Measurements from ENCODE around the gene SPRR1A.

SPRR1A gene, protein sequence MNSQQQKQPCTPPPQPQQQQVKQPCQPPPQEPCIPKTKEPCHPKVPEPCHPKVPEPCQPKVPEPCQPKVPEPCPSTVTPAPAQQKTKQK

DNA sequence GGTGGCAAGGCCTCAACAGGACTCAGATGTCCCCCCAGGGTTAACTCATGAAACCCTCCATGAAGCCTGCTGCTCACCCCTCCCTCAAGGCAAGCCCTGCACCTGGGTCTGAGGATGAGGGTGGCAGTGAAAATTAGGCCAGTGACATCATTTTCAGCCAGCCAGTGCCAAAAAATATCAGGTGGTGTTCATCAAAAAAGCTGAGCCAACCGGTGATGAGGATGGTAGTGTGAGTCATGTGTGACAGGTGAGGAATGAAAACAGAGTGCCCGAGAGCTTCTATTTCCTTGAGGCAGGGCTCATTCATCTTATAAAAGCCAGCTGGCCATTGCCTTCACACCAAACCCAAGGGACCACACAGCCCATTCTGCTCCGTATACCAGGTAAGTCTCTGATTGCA, at the start of gene SPRR1A:
TSS of gene SPRR1A (plus strand) at position 339 of the 400 bp plus-strand sequence. CDS start 1,150 bp downstream, outside the sequence.
- peak; percentile 14 to 21 for DNase-seq

DNA sequence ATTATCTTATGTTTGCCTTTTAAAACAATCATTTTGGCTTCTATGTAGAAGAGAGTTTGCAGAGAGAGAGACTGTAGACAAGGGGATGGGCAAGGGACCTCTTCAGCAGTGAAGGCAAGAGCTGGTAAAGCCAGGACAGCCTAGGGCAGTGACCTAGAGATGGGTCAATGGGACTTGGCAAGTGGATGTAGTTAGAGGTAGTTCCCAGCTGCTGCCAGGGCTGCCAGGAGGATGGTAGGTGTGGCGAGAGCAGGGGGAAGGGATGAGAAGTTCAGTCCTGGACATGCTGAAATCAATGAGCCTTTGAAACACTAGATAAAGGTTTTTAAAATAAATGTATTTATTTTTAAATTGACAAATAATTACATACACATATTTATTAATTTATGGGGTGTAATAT, 43.3 kb upstream of the SPRR1A start:
- no peak for DNase-seq

- no peak for DNase-seq
Measured at GRCh38 chr1:152941037-152941711, 42.7 kb upstream of the SPRR1A start.

DNA sequence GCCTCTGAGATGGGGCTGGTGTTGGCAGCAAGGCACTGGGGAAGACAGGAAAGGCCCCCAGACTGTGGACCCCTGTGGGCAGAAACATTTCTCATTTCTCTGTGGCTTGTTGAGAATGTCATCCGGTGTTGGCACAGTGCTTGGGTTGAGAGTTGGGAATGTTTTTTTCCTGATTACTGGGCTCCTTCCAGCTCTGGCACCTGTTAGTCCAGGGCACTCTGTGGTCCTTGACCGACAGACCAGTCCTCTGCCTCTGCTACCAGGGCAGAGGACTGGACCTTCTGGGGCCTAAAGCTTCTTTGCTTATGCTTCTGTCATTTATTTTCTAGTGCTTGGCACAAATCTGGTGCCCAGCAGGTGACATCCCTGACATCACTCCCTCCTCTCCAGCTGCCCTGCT, 41.7 kb upstream of the SPRR1A start:
- DNase-seq, result no peak

GRCh38 chr1:152946248-152946647, 37.6 kb upstream of the SPRR1A start:
- no peak for DNase-seq

- no peak for DNase-seq
Measured at GRCh38 chr1:152946651-152947256, 37.1 kb upstream of the SPRR1A start, which contains the start of gene SPRR5. Gene SPRR5 (plus strand): TSS chr1:152947206. CDS start chr1:152948555, 1,349 bp downstream.

DNA sequence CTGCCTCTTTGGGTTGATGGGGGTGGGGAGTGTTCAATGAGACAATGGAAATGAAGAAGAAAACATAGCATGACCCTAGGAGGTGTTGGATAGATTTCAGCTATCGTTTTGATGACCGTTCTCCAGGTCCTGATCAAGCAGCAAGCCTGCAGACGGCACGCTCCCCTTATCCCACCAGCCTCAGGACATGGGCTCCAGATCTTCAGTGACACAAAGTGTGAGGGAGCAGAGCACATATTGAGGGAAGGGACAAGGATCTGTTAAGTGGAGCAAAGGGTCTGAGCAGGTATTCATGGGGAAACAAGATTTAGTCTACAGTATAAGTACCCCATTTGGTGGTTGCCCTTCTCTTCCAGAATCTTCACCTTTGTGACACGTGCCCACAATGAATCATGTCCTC, 32.2 kb upstream of the SPRR1A start:
- DNase-seq, result no peak

GRCh38 chr1:152953761-152954160, 30.1 kb upstream of the SPRR1A start:
- DNase-seq, result no peak

DNA sequence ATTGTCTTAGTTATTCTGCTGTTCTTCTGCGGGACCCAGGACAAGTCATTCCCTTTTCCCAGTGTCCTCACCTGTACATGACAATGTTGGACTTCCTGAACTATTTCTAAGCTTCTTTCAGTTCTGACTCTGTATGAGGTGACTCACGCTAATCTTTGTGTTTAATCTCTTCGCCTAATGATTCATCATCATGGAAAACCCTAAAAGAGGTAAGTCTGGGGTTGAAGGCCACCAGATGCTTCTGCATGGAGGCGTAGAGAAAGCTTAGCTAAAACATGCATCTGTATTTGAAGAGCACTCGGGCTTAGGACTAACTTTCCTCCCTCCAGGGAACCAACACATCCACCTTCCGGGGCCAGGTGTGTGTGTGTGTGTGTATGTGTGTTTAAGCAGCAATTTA, 29.4 kb upstream of the SPRR1A start:
- DNase-seq, result no peak

- DNase-seq, result no peak
Measured at GRCh38 chr1:152957561-152957960, 26.3 kb upstream of the SPRR1A start.

DNA sequence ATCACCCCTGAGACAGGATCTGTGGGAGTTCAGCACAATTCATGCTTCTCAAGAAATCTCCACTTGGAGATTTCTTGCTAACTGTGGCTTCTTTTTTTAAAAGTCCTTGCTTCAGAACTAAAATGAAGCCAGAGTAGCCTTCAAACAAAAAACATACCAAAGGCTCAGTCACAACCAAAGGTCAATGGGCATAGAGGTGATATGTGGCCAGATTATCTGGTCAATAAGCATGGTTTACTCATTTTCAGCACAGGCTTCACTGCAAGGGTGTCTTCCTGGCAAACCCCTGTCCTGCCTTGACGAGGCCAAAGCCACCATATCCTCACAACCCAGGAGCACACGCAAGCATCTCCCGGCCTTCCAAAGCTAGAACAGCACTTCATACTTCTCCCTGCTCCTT, 24.6 kb upstream of the SPRR1A start:
- DNase-seq, result no peak

GRCh38 chr1:152959801-152960451, 24.0 kb upstream of the SPRR1A start:
- no peak for DNase-seq

GRCh38 chr1:152960452-152961044, 23.3 kb upstream of the SPRR1A start:
- DNase-seq, result no peak

DNA sequence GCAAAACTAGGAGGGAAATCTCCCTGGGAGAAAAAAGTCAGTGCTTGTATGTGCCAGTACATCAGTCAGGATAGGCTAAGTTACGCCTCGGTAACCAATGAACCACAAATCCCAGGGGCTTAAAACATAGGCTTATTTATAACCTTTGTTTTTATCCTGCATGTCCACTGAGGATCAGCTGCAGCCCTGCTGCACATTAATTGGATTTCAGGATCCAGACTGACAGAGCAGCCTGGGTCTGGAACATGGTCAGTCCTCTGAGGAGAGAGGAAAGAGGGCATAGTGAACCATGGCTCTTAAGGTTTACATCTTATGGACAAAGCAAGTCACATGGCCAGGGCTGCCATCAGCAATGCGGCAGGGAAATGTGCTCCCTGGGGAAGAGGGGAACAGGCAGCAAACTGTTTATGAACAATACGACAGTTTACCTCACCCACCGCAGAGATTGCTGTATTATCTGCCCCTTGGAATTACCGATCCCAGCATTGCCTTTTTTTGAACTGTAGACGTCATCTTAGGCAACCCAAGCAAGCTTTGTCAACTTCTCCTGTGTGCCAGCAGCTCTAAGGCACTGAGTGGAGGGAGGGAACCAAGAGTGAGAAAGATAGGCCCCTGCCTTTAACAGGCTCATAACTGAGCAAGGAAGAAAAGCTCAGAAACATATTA, 22.5 kb upstream of the SPRR1A start:
- DNase-seq, result no peak

GRCh38 chr1:152962876-152963415, 20.9 kb upstream of the SPRR1A start:
- DNase-seq, result no peak

GRCh38 chr1:152964536-152964935, 19.3 kb upstream of the SPRR1A start:
- DNase-seq, result no peak

DNA sequence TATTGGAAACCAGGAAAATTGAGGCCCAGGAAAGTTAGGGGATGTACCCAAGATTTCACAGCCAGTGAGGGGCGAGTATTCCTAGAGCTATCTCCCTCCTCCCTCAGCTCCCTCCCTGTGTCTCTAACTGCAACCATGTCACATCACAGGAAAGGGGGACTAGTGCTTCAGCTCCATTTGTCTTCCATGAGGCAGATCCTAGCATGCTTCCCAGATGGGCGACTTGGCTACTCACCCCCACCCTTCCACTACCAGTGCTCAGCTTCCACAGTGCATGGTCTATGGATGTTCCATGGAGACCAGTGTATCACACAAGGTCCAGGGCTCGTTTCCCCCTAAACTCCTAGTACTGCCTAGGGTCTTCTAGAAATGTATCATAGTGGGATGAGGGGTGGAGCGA, 18.0 kb upstream of the SPRR1A start:
- no peak for DNase-seq

- DNase-seq, result no peak
Measured at GRCh38 chr1:152967201-152967600, 16.7 kb upstream of the SPRR1A start.

DNA sequence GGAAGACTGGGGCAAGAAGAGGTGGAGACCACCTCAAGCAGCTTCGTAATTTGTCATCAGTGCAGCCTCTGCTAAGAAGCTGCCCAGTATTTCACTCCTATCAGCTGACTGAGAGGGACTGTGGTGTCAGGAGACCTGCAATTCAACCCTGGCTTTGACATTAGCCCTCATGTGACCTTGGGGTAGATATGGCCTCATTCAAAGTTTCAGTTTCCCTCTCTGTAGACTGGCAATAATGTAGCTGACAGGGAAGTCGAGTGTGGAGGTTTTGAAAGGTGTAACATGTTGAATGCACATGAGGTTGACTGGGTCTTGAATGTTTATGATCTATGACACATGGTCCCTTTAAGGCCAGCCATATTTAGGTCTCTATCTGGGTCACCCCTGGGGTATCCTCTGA, 15.6 kb upstream of the SPRR1A start:
- no peak for DNase-seq

DNA sequence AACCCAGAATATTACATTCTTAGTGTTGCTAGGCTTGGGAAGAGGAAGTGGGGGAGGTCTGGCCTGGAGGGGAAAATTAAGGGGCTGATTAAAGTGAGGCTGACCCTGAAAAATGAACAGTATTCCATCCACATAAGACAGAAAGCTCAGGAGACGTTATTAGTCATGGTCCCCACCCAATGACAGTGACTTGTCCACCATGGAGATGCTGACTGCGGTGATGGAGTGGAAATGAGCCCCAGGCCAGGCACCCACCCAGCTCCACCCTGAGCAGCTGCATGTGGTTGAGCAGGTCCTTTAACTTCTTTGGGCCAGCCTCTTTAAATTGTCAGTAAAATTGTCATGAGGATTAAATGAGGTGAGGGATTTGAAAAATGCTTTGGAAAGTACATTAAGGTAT, 14.8 kb upstream of the SPRR1A start:
- DNase-seq, result no peak

GRCh38 chr1:152970495-152970894, 13.4 kb upstream of the SPRR1A start, which contains the start of gene SPRR4:
Gene SPRR4 (plus strand): TSS chr1:152970648. CDS start chr1:152971891, 1,243 bp downstream.
- no peak for DNase-seq

DNA sequence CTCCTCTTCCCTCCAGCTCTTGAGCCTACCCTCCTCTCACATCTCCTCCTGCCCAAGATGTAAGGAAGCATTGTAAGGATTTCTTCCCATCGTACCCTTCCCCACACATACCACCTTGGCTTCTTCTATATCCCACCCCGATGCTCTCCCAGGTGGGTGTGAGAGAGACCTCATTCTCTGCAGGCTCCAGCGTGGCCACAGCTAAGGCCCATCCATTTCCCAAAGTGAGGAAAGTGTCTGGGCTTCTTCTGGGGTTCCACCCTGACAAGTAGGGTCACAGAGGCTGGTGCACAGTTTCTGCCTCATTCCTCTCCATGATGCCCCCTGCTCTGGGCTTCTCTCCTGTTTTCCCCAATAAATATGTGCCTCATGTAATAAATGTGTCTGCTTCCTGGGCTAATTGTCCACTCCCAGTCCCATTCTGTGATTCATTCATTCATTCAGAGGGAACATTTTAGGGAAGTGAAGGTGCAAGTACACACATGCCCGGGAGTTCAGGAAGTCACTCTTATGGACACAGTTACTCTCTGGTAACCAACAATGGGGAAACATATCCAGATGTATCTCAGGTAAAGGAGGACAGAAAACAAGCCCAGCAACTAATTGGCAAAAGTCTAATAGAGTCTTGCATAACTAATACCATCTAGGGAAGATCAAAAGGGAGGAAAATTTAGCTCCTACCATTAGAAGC, 11.5 kb upstream of the SPRR1A start:
- no peak for DNase-seq
